Suprapubic skin (tissue), 3 donors: ENCODE data around the gene MFF.

Experiments
- EP300 ChIP-seq: sonication (generic); formaldehyde crosslinking; IDR thresholded peaks from one replicate; pipeline ENCODE4 v1.6.1; 2017; ENCODE audit warnings: antibody characterized with exemption
- TF ChIP-seq, protein P1 (sequence below), 2 donors: fragments of 200-600 bp in 1 of 2; fragments of 450-650 bp in 1 of 2; sonication (generic) in 1 of 2; IDR thresholded peaks; one replicate each; pipeline ENCODE4 v1.5.1; 2016 to 2019; ENCODE audit warnings: antibody characterized with exemption in 2 of 2, mild to moderate bottlenecking in 1 of 2, moderate library complexity in 1 of 2

DNA sequence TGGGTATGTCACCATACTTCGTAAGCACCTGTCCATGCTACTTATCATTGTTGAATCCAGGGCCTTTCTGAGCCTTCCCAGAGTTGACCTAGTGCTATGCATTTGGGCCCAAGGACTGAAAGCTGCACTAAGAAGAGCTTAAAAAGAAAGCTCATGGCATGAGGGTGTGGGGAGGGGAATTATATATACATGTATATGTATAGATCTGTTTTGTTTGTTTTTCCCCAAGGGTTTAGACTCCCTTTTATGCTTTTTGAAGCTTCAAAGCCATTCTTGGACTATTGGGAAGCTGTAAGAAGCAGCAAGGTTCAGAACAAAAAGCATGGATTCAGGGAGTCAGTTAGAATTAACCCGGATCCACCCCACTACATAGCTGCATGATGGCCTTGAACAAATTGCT, 23.3 kb downstream of the MFF start:
- TF ChIP-seq, protein P1, sequence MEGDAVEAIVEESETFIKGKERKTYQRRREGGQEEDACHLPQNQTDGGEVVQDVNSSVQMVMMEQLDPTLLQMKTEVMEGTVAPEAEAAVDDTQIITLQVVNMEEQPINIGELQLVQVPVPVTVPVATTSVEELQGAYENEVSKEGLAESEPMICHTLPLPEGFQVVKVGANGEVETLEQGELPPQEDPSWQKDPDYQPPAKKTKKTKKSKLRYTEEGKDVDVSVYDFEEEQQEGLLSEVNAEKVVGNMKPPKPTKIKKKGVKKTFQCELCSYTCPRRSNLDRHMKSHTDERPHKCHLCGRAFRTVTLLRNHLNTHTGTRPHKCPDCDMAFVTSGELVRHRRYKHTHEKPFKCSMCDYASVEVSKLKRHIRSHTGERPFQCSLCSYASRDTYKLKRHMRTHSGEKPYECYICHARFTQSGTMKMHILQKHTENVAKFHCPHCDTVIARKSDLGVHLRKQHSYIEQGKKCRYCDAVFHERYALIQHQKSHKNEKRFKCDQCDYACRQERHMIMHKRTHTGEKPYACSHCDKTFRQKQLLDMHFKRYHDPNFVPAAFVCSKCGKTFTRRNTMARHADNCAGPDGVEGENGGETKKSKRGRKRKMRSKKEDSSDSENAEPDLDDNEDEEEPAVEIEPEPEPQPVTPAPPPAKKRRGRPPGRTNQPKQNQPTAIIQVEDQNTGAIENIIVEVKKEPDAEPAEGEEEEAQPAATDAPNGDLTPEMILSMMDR (IDR thresholded peaks at IDR 0.05): no peak
- TF ChIP-seq EP300: no peak
